GM21528 (cell line): Measurements from ENCODE around the gene GPR160.
"Not testable (repeated sequence)": the region's sequence is repeated elsewhere in the genome, so short reads cannot be mapped to it uniquely, and the experiment has no call there.

ENCODE experiments used
- ATAC-seq: cut with Tn5 transposase; IDR thresholded peaks from one replicate; pipeline ENCODE4 v1.9.1; 2021; ENCODE audit warnings: mild to moderate bottlenecking, moderate library complexity; ENCODE audit not compliant: unreplicated experiment, low FRiP score

GPR160 gene

GRCh38 chr3:170037463-170038433 is at the start of gene GPR160:
TSS of gene GPR160 (plus strand) at chr3:170037995. CDS start at chr3:170083973, 45,978 bp downstream.
- peak; percentile 87 for ATAC-seq

- ATAC-seq: no peak
These were observed 47.4 kb upstream of the GPR160 start for GRCh38 chr3:169990431-169990830.

GRCh38 chr3:169992156-169992555 is 45.6 kb upstream of the GPR160 start:
- no peak for ATAC-seq

- ATAC-seq: no peak
These were observed 45.0 kb upstream of the GPR160 start for GRCh38 chr3:169992781-169993180.

GRCh38 chr3:169993761-169994160 is 44.0 kb upstream of the GPR160 start:
- ATAC-seq: no peak

- no peak for ATAC-seq
These were observed 41.7 kb upstream of the GPR160 start for GRCh38 chr3:169996063-169996462.

- ATAC-seq: peak; percentile 36
These were observed 39.1 kb upstream of the GPR160 start for GRCh38 chr3:169998668-169999131.

- ATAC-seq: peak; percentile 81
These were observed 38.4 kb upstream of the GPR160 start for GRCh38 chr3:169999433-169999832.

- no peak for ATAC-seq
These were observed 37.7 kb upstream of the GPR160 start for GRCh38 chr3:170000051-170000450.

GRCh38 chr3:170002231-170002630 is 35.6 kb upstream of the GPR160 start:
- ATAC-seq: no peak

GRCh38 chr3:170002879-170003278 is 34.9 kb upstream of the GPR160 start:
- ATAC-seq: no peak

- no peak for ATAC-seq
These were observed 33.9 kb upstream of the GPR160 start for GRCh38 chr3:170003881-170004356.

GRCh38 chr3:170007031-170007663 is 30.6 kb upstream of the GPR160 start:
- peak; percentile 83 for ATAC-seq

GRCh38 chr3:170010498-170010897 is 27.3 kb upstream of the GPR160 start:
- no peak for ATAC-seq

GRCh38 chr3:170012683-170013400 is 25.0 kb upstream of the GPR160 start:
- no peak for ATAC-seq

- ATAC-seq: no peak
These were observed 21.7 kb upstream of the GPR160 start for GRCh38 chr3:170016057-170016456.

- not testable (repeated sequence) for ATAC-seq
These were observed 18.5 kb upstream of the GPR160 start for GRCh38 chr3:170019306-170019705.

- no peak for ATAC-seq
These were observed 16.7 kb upstream of the GPR160 start for GRCh38 chr3:170021083-170021482.

GRCh38 chr3:170022336-170022735 is 15.5 kb upstream of the GPR160 start:
- no peak for ATAC-seq

- ATAC-seq: no peak
These were observed 14.6 kb upstream of the GPR160 start for GRCh38 chr3:170023165-170023564.

- ATAC-seq: no peak
These were observed 13.2 kb upstream of the GPR160 start for GRCh38 chr3:170024581-170024980.
